ENCODE results near the gene TRIM24.
"Not testable (repeated sequence)": the region's sequence is repeated elsewhere in the genome, so short reads cannot be mapped to it uniquely, and the experiment has no call there.

DNA sequence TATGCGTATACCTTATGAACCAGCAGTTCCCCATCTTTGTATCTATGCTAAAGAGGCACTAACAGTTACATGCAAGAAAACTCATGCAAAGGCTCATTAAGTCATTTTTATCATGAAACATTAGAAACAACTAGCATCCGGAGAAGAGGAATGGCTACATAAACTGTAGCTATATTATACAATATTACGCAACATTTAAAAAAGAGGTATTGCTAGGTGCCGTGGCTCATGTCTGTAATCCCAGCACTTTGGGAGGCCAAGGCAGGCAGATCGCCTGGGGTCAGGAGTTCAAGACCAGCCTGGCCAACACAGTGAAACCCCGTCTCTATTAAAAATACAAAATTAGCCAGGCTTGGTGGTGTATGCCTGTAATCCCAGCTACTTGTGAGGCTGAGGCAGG is 47.1 kb upstream of the TRIM24 start:
- TF ChIP-seq, protein P1, sequence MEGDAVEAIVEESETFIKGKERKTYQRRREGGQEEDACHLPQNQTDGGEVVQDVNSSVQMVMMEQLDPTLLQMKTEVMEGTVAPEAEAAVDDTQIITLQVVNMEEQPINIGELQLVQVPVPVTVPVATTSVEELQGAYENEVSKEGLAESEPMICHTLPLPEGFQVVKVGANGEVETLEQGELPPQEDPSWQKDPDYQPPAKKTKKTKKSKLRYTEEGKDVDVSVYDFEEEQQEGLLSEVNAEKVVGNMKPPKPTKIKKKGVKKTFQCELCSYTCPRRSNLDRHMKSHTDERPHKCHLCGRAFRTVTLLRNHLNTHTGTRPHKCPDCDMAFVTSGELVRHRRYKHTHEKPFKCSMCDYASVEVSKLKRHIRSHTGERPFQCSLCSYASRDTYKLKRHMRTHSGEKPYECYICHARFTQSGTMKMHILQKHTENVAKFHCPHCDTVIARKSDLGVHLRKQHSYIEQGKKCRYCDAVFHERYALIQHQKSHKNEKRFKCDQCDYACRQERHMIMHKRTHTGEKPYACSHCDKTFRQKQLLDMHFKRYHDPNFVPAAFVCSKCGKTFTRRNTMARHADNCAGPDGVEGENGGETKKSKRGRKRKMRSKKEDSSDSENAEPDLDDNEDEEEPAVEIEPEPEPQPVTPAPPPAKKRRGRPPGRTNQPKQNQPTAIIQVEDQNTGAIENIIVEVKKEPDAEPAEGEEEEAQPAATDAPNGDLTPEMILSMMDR (IDR thresholded peaks at IDR 0.05; ENCODE audit: low read length), result not testable (repeated sequence)
- TF ChIP-seq EZH2 (IDR thresholded peaks at IDR 0.05; ENCODE audit: borderline replicate concordance, low read length), result not testable (repeated sequence)
